ENCODE measurements around the gene ISLR2. TPM values are rescaled to one million over a fixed set of nuclear protein-coding genes. Genes with fewer than 3 reads are reported as not detected.
"Not testable (repeated sequence)": the region's sequence is repeated elsewhere in the genome, so short reads cannot be mapped to it uniquely, and the experiment has no call there.

Gene ISLR2
- total RNA-seq, 1 experiment from 2014 or later, result not detected

- peaks cover 7% of the 10 kb centered on the region; the same call in 1 of the 2 replicates for H3K27me3 ChIP-seq
- no peak for DNase-seq
- H3K36me3 ChIP-seq, result no peaks in the 10 kb centered on the region
- H3K9me3 ChIP-seq, result no peaks in the 10 kb centered on the region
- H3K4me3 ChIP-seq, result no peak overlapping the region
Measured at GRCh38 chr15:74137537-74137894, 7.1 kb downstream of the ISLR2 start.

DNA sequence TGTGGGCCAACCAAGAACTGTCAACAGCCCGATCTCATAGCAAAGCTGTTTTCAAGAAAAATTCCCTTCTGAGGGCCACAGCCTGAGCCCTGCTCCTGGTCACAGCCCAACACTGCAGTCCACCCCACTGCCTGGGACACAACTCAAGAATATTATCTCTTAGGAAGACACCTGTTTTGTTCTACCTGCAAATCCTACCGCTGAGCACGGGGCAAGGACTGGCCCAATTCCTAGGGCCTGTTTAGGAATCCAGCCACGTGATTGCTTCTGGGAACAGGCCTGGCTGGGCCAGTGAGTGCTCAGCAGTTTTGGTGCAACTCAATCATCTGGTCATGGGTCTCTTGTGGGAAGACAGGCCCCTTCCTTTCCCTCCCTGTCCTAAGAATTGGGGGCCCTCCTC is 8.3 kb downstream of the ISLR2 start:
- H3K27me3 ChIP-seq, result no peaks in the 10 kb centered on the region

GRCh38 chr15:74141591-74141990 is 11.2 kb downstream of the ISLR2 start:
- DNase-seq, result no peak
- Histone ChIP-seq H3K36me3 (no peaks in the 10 kb centered on the region), H3K9me3 (no peaks in the 10 kb centered on the region), H3K4me3 (no peak overlapping the region), H3K27me3 (0 out of 2 replicates have a peak, but pooled peaks cover 4% of the 10 kb centered on the region)

More for the DNA sequence above, 8.3 kb downstream of the ISLR2 start:
- Histone ChIP-seq H3K36me3 (no peaks in the 10 kb centered on the region), H3K4me3 (no peak overlapping the region), H3K9me3 (no peaks in the 10 kb centered on the region)
- no peak for DNase-seq

DNA sequence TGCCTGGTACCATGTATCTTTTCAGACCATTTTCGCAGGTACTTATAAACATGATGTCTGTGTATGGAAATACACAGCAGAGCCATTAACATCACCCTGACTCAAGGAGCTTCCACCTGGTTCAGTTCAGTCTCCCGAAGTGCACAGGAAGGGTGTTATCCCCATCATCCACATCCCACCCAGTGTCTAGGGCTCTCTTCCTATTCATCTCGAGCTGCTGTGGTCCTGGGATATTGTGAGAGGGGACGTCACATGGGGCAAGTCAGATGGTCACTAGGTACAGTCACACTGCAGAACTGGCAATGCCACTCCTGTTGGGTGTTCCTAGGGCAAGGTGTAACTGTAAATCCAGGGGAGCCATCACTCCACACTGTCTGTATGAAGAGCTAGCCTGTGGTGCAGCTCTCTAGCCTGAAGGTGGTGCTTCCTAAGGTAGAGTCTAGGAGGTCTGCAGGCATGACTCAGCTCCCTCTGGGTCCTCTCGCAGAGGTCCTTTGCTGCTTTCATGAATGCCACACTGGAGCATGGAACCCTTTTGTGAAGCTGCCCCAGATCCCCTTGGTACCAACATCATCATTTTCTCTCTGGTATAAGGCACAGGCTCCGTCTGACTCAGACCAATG is 13.9 kb downstream of the ISLR2 start:
- peaks cover 2% of the 10 kb centered on the region; the same call in 1 of the 2 replicates for H3K9me3 ChIP-seq
- no peak for DNase-seq
- H3K27me3 ChIP-seq, result 0 out of 2 replicates have a peak, but pooled peaks cover 10% of the 10 kb centered on the region
- no peaks in the 10 kb centered on the region for H3K36me3 ChIP-seq
- H3K4me3 ChIP-seq, result no peak overlapping the region

DNA sequence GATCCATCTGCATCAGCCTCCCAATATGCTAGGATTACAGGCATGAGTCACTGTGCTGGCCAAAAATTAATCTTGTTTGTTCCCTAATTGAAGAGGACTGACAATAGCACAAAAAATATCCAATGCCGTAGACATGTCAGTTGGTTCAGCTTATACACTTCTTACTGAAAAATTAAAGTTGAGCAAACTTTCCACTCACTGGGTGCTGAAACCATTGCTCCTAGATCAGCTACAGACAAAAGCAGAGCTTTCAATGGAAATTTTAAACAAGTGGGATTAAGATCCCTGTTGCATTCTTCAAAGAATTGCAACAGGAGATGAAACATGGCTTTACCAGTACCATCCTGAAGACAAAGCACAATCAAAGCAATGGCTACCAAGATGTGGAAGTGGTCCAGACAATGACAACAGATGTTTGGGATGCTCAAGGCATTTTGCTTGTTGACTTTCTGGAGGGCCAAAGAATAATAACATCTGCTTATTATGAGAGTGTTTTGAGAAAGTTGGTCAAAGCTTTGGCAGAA is 16.0 kb downstream of the ISLR2 start:
- no peaks in the 10 kb centered on the region for H3K36me3 ChIP-seq
- no peak for DNase-seq
- 0 out of 2 replicates have a peak, but pooled peaks cover 10% of the 10 kb centered on the region for H3K27me3 ChIP-seq
- H3K9me3 ChIP-seq, result peaks cover 2% of the 10 kb centered on the region; the same call in 1 of the 2 replicates
- H3K4me3 ChIP-seq, result no peak overlapping the region

- 0 out of 2 replicates have a peak, but pooled peaks cover 10% of the 10 kb centered on the region for H3K27me3 ChIP-seq
- H3K4me3 ChIP-seq, result no peak overlapping the region
- no peak for DNase-seq
- H3K9me3 ChIP-seq, result peaks cover 2% of the 10 kb centered on the region; the same call in 1 of the 2 replicates
- H3K36me3 ChIP-seq, result no peaks in the 10 kb centered on the region
Measured at GRCh38 chr15:74147051-74147450, 16.7 kb downstream of the ISLR2 start.

DNA sequence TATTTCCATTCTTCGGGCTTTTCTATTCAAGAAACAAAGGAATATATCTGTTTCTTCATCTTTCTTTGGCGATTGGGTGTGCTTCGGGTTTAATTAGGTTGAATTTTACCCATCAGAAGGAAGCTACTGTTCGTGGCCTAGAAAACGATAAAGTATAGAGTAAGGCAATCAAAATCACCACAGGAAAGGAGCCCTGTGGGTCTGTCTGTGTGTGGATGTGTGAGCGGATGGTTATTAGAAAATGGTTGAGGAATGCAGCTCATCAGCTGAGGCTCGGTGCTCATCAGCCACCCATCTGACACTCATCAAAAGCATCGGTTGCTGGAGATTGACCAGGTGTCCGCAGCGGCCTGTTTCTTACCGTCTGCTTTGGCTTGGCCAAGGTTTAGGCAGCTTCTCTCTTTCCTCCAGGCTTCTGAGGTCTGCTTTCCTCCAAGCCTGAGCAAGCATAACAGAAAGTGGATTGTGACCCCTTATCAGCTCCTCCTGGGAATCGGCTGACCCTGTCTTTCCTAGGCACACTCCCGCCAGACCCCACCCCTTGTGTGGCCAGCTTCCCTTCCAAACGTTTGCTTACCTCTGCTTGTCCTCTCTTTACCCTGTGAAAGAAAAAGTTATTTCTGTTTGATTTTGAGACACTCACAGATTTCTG is 25.5 kb downstream of the ISLR2 start:
- no peaks in the 10 kb centered on the region for H3K9me3 ChIP-seq
- DNase-seq, result no peak
- no peaks in the 10 kb centered on the region for H3K36me3 ChIP-seq
- H3K27me3 ChIP-seq, result no peaks in the 10 kb centered on the region
- H3K4me3 ChIP-seq, result no peak overlapping the region

DNA sequence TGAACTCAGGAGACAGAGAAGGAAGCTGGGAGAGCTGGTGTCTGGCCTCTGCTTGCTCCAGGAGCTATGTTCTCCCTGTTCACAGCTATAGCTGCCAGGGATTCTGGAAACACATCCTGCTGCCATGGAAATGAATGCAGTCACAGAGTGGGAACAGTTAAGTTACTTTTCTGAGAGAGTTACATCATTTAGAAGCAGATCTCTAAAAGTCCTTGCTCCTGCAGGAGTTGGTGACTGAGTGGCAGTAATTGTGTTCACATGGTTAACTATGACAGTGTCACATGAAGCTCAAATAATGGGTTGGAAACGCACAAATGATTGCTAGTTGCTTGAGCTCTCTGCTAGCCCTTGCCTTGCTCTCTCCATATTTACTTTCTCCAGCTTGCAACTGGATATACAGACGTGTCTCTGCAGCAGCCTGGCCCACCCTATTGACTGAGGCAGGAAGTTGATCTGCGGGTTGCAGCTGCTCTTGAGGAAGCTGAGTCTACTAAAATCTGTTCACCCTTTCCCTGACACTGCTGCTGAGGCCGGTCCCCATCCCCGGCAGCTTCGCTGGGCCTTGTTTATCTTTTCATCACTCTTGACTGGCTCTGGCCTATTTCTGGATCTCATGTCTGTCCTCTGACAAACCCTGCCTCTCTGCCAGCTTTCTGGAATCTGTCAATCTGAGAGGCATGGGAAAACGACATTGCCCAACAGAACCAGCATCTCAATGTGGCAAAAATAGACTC is 26.5 kb downstream of the ISLR2 start:
- Histone ChIP-seq H3K36me3 (no peaks in the 10 kb centered on the region), H3K27me3 (no peaks in the 10 kb centered on the region), H3K4me3 (no peak overlapping the region), H3K9me3 (no peaks in the 10 kb centered on the region)
- no peak for DNase-seq

GRCh38 chr15:74157868-74158827 is 27.8 kb downstream of the ISLR2 start:
- H3K9me3 ChIP-seq, result no peaks in the 10 kb centered on the region
- no peaks in the 10 kb centered on the region for H3K36me3 ChIP-seq
- H3K27me3 ChIP-seq, result no peaks in the 10 kb centered on the region
- no peak for DNase-seq
- no peak overlapping the region for H3K4me3 ChIP-seq

DNA sequence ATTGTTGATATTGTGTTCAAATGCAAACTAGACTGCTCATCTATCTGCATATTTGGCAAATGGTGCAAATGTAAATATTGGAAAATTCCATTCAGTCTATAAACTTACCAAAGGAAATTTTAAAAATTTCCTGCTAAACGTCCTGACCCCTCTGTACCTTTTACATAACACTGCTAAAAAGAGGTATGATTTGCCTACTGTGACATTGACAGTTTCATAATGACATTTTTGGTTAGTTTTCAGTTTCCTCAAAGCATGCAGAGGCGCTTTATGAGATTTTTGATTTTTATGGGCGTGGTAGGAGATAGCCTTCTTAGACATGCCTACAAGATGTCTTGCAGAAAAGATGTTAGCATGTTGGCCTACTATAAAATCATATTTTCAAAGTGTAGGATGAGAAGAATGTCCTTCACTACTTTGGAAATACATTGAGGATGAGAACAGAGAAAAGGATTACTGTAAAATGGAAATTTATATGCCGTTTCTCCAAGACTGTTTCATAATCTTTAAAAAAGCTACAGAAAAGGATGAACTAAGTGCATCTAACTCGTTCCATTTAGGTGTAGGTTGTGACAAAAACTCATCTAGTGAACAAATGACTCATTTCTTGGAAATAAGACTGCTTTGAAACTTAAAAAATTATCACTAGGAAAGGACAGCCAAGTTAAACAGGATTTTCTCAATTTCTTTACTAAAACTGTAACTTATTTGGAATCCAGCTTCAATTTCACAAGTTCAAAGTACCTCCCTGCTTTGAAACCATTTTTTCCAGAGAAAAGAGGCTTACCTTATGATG is 28.7 kb downstream of the ISLR2 start:
- H3K36me3 ChIP-seq, result no peaks in the 10 kb centered on the region
- H3K9me3 ChIP-seq, result no peaks in the 10 kb centered on the region
- DNase-seq, result no peak
- no peak overlapping the region for H3K4me3 ChIP-seq
- H3K27me3 ChIP-seq, result no peaks in the 10 kb centered on the region

DNA sequence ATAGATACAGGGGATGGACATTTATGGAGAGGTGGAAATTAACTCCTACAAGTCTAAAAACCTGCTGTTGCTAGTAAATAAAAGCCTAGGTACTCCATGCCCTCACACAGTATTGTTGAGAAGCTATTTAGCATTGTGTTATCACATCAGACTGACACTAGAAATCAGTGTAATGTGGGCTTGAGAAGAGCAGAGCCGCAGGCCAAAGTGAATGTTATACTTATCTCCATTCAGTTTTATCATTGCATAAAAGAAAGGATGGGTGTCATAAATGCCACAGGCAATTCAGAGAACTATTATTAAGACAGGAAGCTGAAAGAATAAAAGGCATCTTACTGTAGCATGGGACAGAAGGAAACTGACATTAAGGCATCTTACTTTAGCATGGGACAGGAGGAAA is 29.4 kb downstream of the ISLR2 start:
- no peaks in the 10 kb centered on the region for H3K9me3 ChIP-seq
- DNase-seq, result no peak
- no peaks in the 10 kb centered on the region for H3K27me3 ChIP-seq

GRCh38 chr15:74160390-74160789 is 30.0 kb downstream of the ISLR2 start:
- H3K9me3 ChIP-seq, H3K36me3 ChIP-seq, H3K27me3 ChIP-seq, DNase-seq, H3K4me3 ChIP-seq: not testable (repeated sequence)

More for the DNA sequence above, 29.4 kb downstream of the ISLR2 start:
- no peak overlapping the region for H3K4me3 ChIP-seq
- no peaks in the 10 kb centered on the region for H3K36me3 ChIP-seq

DNA sequence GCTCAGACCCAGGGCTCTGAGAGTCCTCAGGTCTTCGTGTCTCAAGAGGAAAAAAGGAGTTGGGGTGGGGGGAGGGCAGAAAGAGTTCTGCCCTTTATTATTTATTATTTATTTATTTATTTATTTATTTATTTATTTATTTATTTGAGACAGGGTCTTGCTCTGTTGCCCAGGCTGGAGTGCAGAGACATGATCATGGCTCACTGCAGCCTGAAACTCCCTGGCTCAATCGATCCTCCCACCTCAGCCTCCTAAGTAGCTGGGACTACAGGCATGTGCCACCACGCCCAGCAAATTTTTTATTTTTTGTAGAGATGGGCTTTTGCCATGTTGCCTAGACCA is 31.8 kb downstream of the ISLR2 start:
- not testable (repeated sequence) for DNase-seq, H3K36me3 ChIP-seq, H3K9me3 ChIP-seq, H3K27me3 ChIP-seq, H3K4me3 ChIP-seq

DNA sequence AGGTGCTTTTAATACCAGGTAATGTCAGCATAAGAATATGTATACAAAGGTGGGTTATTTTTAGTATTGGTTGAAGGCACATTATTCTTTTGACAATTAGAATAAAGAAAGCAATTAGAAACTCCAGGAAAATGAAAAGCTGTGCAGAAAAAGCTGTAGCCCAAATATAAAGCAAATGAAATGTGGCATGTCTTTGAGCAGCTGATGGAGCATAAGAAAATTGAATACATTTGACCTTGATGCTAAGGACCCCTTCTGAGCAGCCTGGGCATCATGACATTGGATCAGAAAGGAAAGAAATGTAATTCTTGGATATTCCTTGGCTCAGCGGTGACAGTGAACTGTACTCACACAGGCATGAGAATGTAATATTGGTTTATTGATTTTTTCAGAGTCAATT is 35.1 kb downstream of the ISLR2 start:
- Histone ChIP-seq H3K4me3 (no peak overlapping the region), H3K36me3 (no peaks in the 10 kb centered on the region), H3K9me3 (no peaks in the 10 kb centered on the region), H3K27me3 (no peaks in the 10 kb centered on the region)
- no peak for DNase-seq

GRCh38 chr15:74167891-74168331 is 37.5 kb downstream of the ISLR2 start:
- Histone ChIP-seq H3K4me3 (no peak overlapping the region), H3K27me3 (no peaks in the 10 kb centered on the region)
- DNase-seq, result no peak

DNA sequence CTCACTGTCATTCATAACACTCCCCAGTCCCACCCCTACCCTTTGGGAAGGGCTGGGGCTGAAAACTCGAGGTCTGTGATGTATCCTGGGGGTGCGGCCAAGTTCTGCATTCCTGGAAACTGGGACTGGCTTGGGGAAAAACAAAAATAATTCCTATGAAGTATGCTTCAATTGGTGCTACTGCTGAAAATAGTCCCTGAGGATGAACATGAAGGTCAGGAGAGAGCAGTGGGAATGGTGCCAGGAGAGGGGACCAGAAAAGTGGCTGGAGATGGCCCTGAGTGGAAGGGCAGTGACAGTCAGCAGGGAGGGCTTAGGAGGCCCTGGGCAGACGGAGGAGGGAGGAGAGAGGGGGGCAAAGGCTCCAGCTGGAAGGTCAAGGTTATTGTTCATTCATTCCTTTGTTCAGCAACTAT is 38.3 kb downstream of the ISLR2 start:
- Histone ChIP-seq H3K36me3 (no peaks in the 10 kb centered on the region), H3K27me3 (no peaks in the 10 kb centered on the region)
- no peak for DNase-seq

More at GRCh38 chr15:74167891-74168331, 37.5 kb downstream of the ISLR2 start:
- H3K36me3 ChIP-seq, result no peaks in the 10 kb centered on the region
- no peaks in the 10 kb centered on the region for H3K9me3 ChIP-seq

More for the DNA sequence above, 38.3 kb downstream of the ISLR2 start:
- H3K9me3 ChIP-seq, result no peaks in the 10 kb centered on the region
- H3K4me3 ChIP-seq, result no peak overlapping the region
